Measurements from ENCODE around the gene GSC2. TPM values are rescaled to one million over a fixed set of nuclear protein-coding genes. Genes with fewer than 3 reads are reported as not detected.

Gene GSC2
- total RNA-seq, 5 donors from 2014 or later (not counting 1 experiment from before 2014, with no cell fraction given) = not detected

DNA sequence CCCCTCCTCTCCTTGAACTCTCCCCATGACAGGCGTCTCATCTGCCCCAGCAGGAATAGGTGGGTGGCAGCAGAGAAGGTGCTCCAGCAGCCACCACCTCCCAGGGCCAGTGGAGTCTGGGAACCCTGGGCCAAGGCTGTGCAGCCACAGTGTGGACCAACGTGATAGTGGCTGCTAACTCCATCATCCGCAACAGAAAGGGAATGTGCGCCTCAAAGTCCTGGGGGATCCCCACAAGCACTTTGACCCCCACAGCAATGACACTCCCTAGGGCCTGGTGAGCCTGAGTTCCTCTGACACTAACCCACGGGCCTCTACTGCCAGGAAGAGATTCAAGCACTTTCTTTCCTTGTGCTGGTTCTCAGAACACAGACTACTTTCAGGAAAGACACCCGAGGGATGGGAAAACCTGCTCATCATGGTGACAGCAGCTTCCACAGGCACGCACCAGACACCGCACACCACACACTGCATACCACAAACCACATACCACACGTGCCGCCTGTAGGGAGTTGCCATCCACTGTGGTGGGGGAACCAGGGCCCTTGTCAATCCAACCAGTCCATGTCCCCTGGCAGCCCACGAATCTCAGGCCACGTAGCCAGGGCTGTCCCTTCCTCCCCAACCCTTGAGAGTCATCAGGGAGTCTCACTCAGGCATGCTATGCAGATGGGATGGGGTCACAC, 31.8 kb upstream of the GSC2 start:
- H3K27ac Mint-ChIP-seq = peak overlapping the region in 1 of 2 donors; percentile 34
- CTCF ChIA-PET = no interaction called here
- ATAC-seq (replicated peaks in 1 of 4) (no peak), DNase-seq (no peak)
- peaks cover 0 to 9% of the 10 kb centered on the region in 2 experiments for H3K27me3 ChIP-seq (replicated peaks in 1 of 2; ENCODE audit: control insufficient read depth in 2 of 2, extremely low read depth in 1 of 2, insufficient read depth in 2 of 2, low read length in 1 of 2)
- no peaks in the 10 kb centered on the region for H3K36me3 Mint-ChIP-seq
- H3K27ac ChIP-seq (ENCODE audit: low read length) = no peak overlapping the region
- H3K36me3 ChIP-seq (ENCODE audit: control insufficient read depth in 2 of 2, extremely low read depth in 1 of 2, insufficient read depth in 1 of 2, low read length in 1 of 2) = no peaks in the 10 kb centered on the region
- H3K9me3 Mint-ChIP-seq = no peaks in the 10 kb centered on the region
- peaks cover 0 to 31% of the 10 kb centered on the region in 2 experiments for H3K4me1 ChIP-seq (ENCODE audit: control insufficient read depth in 1 of 2, extremely low read depth in 1 of 2, insufficient read depth in 2 of 2, low read length in 2 of 2)
- WGBS (ENCODE audit: insufficient coverage) = 31% methylated on average over 12 of the region's 12 CpGs
- H3K4me1 Mint-ChIP-seq = peaks cover 12 to 20% (median 19%) of the 10 kb centered on the region in 3 donors
- POLR2A ChIA-PET = no interaction called here
- H3K4me3 ChIP-seq (ENCODE audit: control insufficient read depth in 1 of 2, extremely low read depth in 1 of 2, low read length in 1 of 2) = no peak overlapping the region
- no peaks in the 10 kb centered on the region for H3K27me3 Mint-ChIP-seq
- no peaks in the 10 kb centered on the region for H3K9me3 ChIP-seq
- peak overlapping the region in 1 of 3 donors; percentile 17 for H3K4me3 Mint-ChIP-seq

DNA sequence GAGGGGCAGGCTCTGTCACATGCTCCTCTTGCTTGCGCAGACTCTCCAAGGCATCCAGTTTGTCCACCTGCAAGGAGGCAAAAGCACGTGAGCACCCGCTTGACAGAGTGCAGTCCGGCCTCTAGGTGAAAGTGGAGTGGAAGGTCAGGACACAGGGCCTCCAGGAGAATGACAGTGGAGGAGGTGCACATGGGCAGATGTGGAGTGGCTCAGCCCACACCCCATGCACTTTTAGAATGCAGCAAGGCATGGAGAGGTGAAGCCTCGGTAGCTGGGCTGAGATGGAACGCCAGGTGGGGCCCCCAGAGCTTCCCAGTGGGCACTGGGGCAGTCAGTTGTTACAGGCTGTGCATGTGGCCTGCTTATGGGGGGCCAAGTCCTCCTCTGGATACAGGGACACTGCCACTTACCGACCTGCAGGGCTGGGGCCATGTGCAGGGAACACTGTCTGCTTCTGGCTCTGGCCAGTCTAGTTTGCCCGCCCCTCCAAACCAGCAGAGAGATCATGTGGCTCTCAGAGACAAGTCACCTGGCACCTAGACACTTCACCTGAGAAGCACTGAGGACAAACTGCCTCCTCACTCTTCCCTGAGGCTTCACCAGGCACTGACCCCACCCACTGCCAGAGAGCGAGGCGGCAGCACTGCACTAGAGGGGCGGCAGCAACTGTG, 30.8 kb upstream of the GSC2 start:
- no peaks in the 10 kb centered on the region for H3K36me3 ChIP-seq (ENCODE audit: control insufficient read depth in 2 of 2, extremely low read depth in 1 of 2, insufficient read depth in 1 of 2, low read length in 1 of 2)
- no peak overlapping the region for H3K4me3 ChIP-seq (ENCODE audit: control insufficient read depth in 1 of 2, extremely low read depth in 1 of 2, low read length in 1 of 2)
- H3K9me3 ChIP-seq = no peaks in the 10 kb centered on the region
- peaks cover 0 to 9% of the 10 kb centered on the region in 2 experiments for H3K27me3 ChIP-seq (replicated peaks in 1 of 2; ENCODE audit: control insufficient read depth in 2 of 2, extremely low read depth in 1 of 2, insufficient read depth in 2 of 2, low read length in 1 of 2)
- Mint-ChIP-seq H3K9me3 (no peaks in the 10 kb centered on the region), H3K4me1 (peaks cover 12 to 24% (median 19%) of the 10 kb centered on the region in 3 donors), H3K4me3 (no peak overlapping the region), H3K27me3 (no peaks in the 10 kb centered on the region), H3K36me3 (no peaks in the 10 kb centered on the region), H3K27ac (no peak overlapping the region)
- ChIA-PET CTCF (no interaction called here), POLR2A (no interaction called here)
- WGBS (ENCODE audit: insufficient coverage) = 90% methylated on average over 5 of the region's 11 CpGs
- ATAC-seq (replicated peaks in 1 of 4) = no peak
- no peak for DNase-seq
- H3K27ac ChIP-seq (ENCODE audit: low read length) = no peak overlapping the region
- peaks cover 0 to 32% of the 10 kb centered on the region in 2 experiments for H3K4me1 ChIP-seq (ENCODE audit: control insufficient read depth in 1 of 2, extremely low read depth in 1 of 2, insufficient read depth in 2 of 2, low read length in 2 of 2)

DNA sequence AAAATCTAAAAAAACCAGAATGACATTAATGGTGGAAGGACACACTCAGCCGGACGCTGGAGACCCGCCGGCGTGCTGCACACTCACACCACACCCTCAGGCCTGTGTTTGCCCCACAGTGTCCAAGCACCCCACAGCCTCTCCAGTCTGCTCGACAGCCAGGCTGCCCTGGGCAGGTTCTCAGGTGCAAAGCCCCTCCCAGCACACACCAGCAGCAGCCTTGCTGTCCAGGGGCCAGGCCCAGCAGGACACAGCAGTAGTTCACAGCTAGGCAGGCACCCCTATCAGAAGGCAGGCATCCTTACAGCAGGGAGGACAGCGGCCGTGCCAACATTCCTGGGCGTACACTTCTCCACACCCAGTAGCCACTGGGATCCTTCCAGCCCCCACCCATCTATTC, 30.1 kb upstream of the GSC2 start:
- ChIA-PET CTCF (interaction anchor here in 1 of 2 donors (1.6 kb wide), 1 partner anchor 36 kb away, joined by 4 read pairs; the partner anchor contains the start of gene ESS2), POLR2A (no interaction called here)
- 99% methylated on average over 7 of the region's 9 CpGs for WGBS (ENCODE audit: insufficient coverage)
- no peaks in the 10 kb centered on the region for H3K9me3 Mint-ChIP-seq
- DNase-seq = no peak
- peaks cover 12 to 26% (median 19%) of the 10 kb centered on the region in 3 donors for H3K4me1 Mint-ChIP-seq
- H3K27me3 Mint-ChIP-seq = no peaks in the 10 kb centered on the region
- no peak overlapping the region for H3K27ac Mint-ChIP-seq
- no peaks in the 10 kb centered on the region for H3K9me3 ChIP-seq
- no peak overlapping the region for H3K27ac ChIP-seq (ENCODE audit: low read length)
- no peak for ATAC-seq (replicated peaks in 1 of 4)
- no peaks in the 10 kb centered on the region for H3K36me3 ChIP-seq (ENCODE audit: control insufficient read depth in 2 of 2, extremely low read depth in 1 of 2, insufficient read depth in 1 of 2, low read length in 1 of 2)
- no peaks in the 10 kb centered on the region for H3K36me3 Mint-ChIP-seq
- no peak overlapping the region for H3K4me3 ChIP-seq (ENCODE audit: control insufficient read depth in 1 of 2, extremely low read depth in 1 of 2, low read length in 1 of 2)
- H3K4me1 ChIP-seq (ENCODE audit: control insufficient read depth in 1 of 2, extremely low read depth in 1 of 2, insufficient read depth in 2 of 2, low read length in 2 of 2) = peaks cover 0 to 32% of the 10 kb centered on the region in 2 experiments
- peaks cover 0 to 9% of the 10 kb centered on the region in 2 experiments for H3K27me3 ChIP-seq (replicated peaks in 1 of 2; ENCODE audit: control insufficient read depth in 2 of 2, extremely low read depth in 1 of 2, insufficient read depth in 2 of 2, low read length in 1 of 2)
- H3K4me3 Mint-ChIP-seq = no peak overlapping the region

- WGBS (ENCODE audit: insufficient coverage) = 53% methylated on average over 13 of the region's 15 CpGs
- CTCF ChIA-PET = interaction anchor here in 1 of 2 donors (1.6 kb wide), 1 partner anchor 35 kb away, joined by 4 read pairs; the partner anchor contains the start of gene ESS2
- no peaks in the 10 kb centered on the region for H3K36me3 Mint-ChIP-seq
- peaks cover 0 to 32% of the 10 kb centered on the region in 2 experiments for H3K4me1 ChIP-seq (ENCODE audit: control insufficient read depth in 1 of 2, extremely low read depth in 1 of 2, insufficient read depth in 2 of 2, low read length in 2 of 2)
- H3K4me3 ChIP-seq (ENCODE audit: control insufficient read depth in 1 of 2, extremely low read depth in 1 of 2, low read length in 1 of 2) = peak overlapping the region; percentile 62 to 65
- H3K4me1 Mint-ChIP-seq = peaks cover 12 to 26% (median 19%) of the 10 kb centered on the region in 3 donors
- no peaks in the 10 kb centered on the region for H3K27me3 Mint-ChIP-seq
- peak overlapping the region; percentile 81 to 86 (median 81) for H3K4me3 Mint-ChIP-seq
- ATAC-seq (replicated peaks in 1 of 4) (peak; percentile 25 to 30 (median 28)), DNase-seq (peak in 14 of 35 experiments; percentile 12 to 63 (median 26))
- H3K27me3 ChIP-seq (replicated peaks in 1 of 2; ENCODE audit: control insufficient read depth in 2 of 2, extremely low read depth in 1 of 2, insufficient read depth in 2 of 2, low read length in 1 of 2) = peaks cover 0 to 9% of the 10 kb centered on the region in 2 experiments
- POLR2A ChIA-PET = no interaction called here
- no peaks in the 10 kb centered on the region for H3K9me3 ChIP-seq
- no peaks in the 10 kb centered on the region for H3K36me3 ChIP-seq (ENCODE audit: control insufficient read depth in 2 of 2, extremely low read depth in 1 of 2, insufficient read depth in 1 of 2, low read length in 1 of 2)
- no peak overlapping the region for H3K27ac ChIP-seq (ENCODE audit: low read length)
- no peaks in the 10 kb centered on the region for H3K9me3 Mint-ChIP-seq
- H3K27ac Mint-ChIP-seq = peak overlapping the region; percentile 76 to 84
Measured at GRCh38 chr22:19179497-19180048, 29.5 kb upstream of the GSC2 start.

GRCh38 chr22:19178657-19179496, 28.8 kb upstream of the GSC2 start, which contains the start of gene SLC25A1:
Gene SLC25A1 (minus strand): TSS chr22:19178736. CDS start chr22:19178673, 63 bp downstream.
- Histone ChIP-seq H3K27me3 (replicated peaks in 1 of 2; ENCODE audit: control insufficient read depth in 2 of 2, extremely low read depth in 1 of 2, insufficient read depth in 2 of 2, low read length in 1 of 2) (peaks cover 0 to 9% of the 10 kb centered on the region in 2 experiments), H3K27ac (ENCODE audit: low read length) (peak within 1 kb of the TSS; percentile 18), H3K4me1 (ENCODE audit: control insufficient read depth in 1 of 2, extremely low read depth in 1 of 2, insufficient read depth in 2 of 2, low read length in 2 of 2) (peaks cover 0 to 34% of the 10 kb centered on the region in 2 experiments), H3K9me3 (no peaks in the 10 kb centered on the region), H3K4me3 (ENCODE audit: control insufficient read depth in 1 of 2, extremely low read depth in 1 of 2, low read length in 1 of 2) (peak within 1 kb of the TSS; percentile 62 to 65), H3K36me3 (ENCODE audit: control insufficient read depth in 2 of 2, extremely low read depth in 1 of 2, insufficient read depth in 1 of 2, low read length in 1 of 2) (no peaks in the 10 kb centered on the region)
- Mint-ChIP-seq H3K4me3 (peak within 1 kb of the TSS; percentile 81 to 86 (median 81)), H3K4me1 (peaks cover 12 to 32% (median 19%) of the 10 kb centered on the region in 3 donors), H3K36me3 (no peaks in the 10 kb centered on the region), H3K9me3 (no peaks in the 10 kb centered on the region), H3K27ac (peak within 1 kb of the TSS; percentile 76 to 84), H3K27me3 (no peaks in the 10 kb centered on the region)
- ChIA-PET POLR2A (no interaction called here), CTCF (interaction anchor here in 1 of 2 donors (1.6 kb wide), 1 partner anchor 35 kb away, joined by 4 read pairs; the partner anchor contains the start of gene ESS2)
- peak in 27 of 35 experiments; percentile 10 to 84 (median 42) for DNase-seq
- under 1% methylated on average over 83 of the region's 86 CpGs for WGBS (ENCODE audit: insufficient coverage)
- peak; percentile 76 to 83 (median 80) for ATAC-seq (replicated peaks in 1 of 4)
